Occipital lobe (tissue), 2 donors: Measurements from ENCODE around the gene LIPH. TPM values are rescaled to one million over a fixed set of nuclear protein-coding genes. Genes with fewer than 3 reads are reported as not detected.
A peak's percentile ranks its signal among the peaks of the same experiment; 100 is the strongest.
"Not testable (repeated sequence)": the region's sequence is repeated elsewhere in the genome, so short reads cannot be mapped to it uniquely, and the experiment has no call there.

Experiments used
- DNase-seq: peaks from one replicate; lab custom pipeline; 2025; lab: John Stamatoyannopoulos, UW
- total RNA-seq: library from RNA; depleted of rRNA; stranded (reverse); fragments of >200 nt; gene quantifications from one replicate; pipeline ENCODE4 v1.2.3, GENCODE V29; 2014

The LIPH gene
- total RNA-seq = not detected

DNA sequence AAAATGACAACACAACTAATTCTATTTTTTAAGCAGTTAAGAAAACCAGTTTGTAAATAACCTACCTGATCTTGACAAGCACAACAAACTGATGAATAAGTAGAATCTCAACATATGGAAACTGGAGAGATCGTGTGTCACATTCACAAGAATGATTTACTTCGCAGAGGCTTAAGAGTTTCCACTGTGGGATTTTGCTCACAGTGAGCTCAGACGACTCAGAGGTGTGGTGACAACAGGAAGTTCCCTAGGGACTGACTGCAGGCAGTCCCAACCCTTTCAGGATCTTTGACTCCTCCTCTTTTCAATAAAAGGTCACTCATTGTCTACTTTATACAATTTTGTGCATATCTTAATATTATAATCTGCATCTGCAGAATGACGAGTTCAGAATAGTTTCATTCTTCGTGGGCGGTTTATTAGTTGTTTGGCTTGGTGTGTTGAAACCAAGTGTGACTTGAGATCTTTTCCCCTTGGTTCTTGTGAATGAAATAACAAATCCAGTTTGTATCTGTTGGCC, at the start of gene LIPH:
Gene LIPH (minus strand): TSS at position 231 of the 520 bp plus-strand sequence. CDS start 117 bp downstream, at position 114.
- no peak for DNase-seq

GRCh38 chr3:185595526-185595925, 43.1 kb upstream of the LIPH start:
- DNase-seq = no peak

- DNase-seq = no peak
These were observed 41.7 kb upstream of the LIPH start for GRCh38 chr3:185594073-185594472.

GRCh38 chr3:185586686-185587039, 34.3 kb upstream of the LIPH start:
- DNase-seq = no peak

- DNase-seq = peak; percentile 99
These were observed 33.7 kb upstream of the LIPH start, which contains the start of gene SENP2 for GRCh38 chr3:185585859-185586685. SENP2 (plus strand) TSS chr3:185586295; CDS start chr3:185586414, 119 bp downstream.

DNA sequence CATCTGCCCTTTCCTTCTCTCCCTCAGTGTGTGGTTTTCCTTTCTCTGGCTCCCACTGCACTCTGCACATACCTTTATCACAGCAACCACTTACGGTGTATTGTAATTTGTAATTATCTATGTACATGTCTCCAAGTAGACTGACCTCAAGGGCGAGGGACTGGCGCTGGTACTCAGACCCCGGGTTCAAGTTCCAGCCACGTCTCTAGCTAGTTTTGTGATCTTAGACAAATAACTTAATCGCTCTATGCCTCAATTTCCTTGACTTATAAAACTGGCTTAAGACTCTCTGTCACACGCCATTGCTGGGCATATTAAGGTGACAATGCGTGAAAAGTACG, 33.1 kb upstream of the LIPH start:
- no peak for DNase-seq

DNA sequence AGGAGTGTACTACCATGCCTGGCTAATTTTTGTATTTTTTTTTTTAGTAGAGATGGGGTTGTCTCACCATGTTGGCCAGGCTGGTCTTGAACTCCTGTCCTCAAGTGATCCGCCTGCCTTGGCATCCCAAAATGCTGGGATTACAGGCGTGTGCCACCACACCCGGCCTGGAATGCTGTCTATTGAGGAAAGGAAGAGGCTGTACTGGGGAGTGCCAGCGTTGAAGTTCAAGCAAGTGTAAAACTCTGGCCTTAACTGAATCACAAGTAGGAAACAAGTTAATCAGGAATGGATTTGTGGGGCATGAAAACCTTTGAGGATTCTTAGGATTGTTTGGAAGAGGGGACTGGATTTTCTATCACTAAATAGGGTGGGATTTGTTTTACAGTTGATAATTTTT, 32.3 kb upstream of the LIPH start:
- DNase-seq = no peak

DNA sequence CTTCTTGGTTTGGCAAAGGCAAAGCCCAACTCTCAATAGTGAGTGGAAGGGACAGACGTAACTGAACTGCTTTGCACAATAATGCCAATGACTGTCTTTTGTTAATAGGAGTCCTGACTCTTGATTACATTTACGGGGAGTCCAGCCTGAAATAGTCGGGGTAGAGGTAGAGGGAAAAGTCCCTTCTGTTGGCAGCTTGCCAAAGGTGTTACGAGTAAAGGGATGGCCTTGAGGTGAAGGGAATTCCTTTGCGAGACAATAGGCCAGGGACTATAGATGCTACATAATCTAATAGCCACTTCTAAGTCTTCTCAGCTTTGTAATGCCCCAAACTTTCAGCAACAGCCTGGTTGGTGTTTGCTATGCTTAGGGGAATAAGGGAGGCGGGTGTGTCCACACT, 31.5 kb upstream of the LIPH start:
- DNase-seq = no peak

GRCh38 chr3:185582871-185583270, 30.5 kb upstream of the LIPH start:
- DNase-seq = no peak

DNA sequence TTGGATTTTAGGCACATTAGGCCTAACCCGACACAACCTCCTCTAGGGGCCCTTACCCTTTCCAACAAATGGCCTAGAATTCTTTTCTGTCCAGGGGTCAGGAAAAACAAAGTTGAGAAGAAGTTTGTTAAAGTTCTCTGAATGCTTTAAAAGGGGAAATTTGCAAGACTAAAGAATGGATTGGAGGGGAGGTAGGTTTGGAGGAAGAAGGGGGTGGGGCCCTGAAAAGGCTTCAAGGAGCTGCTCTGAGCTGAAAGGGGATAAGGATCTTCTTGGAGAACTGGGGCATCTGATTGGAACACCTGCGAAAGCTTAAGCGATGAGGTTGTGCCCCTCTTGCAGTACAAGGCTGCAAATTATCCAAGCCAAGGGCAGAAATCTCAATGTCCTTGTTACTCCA, 29.8 kb upstream of the LIPH start:
- DNase-seq = no peak

DNA sequence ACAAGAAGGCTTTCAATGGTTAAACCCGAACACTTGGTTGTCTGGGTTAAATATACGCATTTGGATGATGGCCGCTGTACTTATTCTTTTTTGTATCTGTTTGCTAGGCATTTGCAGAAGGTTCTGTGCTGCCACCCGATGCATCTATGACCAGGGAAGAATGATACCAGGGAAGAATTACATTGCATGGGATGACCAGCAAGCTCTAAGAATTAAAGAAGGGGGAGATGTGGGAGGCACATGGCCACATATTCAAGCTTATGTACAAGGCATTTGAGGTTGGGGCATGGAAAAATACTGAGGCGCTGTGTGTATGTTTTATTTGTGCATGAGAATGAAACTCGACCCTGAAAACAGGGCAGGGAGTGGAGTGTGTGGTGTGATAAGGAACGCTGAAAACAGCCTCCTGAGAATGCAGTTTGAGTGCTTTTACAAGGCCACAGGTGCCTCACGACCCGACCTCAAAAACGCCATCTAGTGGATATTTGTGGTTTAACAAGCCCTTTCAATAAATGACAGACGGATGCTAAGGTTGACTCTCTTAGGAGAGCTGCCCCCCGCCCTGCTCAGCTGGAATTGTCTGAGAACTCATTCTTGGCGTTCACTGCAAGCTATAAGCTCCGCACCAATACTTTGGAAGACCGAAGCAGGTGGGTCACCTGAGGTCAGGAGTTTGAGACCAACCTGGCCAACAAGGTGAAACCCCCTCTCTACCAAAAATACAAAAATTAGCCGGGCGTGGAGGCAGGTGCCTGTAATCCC, 22.9 kb upstream of the LIPH start:
- DNase-seq = not testable (repeated sequence)

DNA sequence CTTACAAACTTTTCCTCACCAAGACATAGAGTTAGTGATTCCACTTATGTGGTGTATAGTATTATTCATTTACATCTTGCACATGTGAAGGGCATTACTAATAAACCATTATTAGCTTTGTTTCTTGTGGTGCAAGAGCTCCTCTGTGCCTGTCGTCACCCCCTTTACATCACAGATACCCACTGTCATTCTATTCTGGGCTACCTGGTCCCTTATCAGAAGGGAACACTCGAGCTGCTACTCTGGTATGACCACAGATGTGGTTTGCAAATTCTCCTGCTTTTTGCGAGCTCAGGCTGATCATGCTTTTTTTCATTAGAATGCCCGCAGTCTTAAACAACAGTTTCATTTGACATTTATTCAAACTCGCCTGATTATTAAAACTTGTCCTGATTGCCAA, 19.8 kb upstream of the LIPH start:
- no peak for DNase-seq

- DNase-seq = no peak
These were observed 9.6 kb upstream of the LIPH start for GRCh38 chr3:185561958-185562357.

DNA sequence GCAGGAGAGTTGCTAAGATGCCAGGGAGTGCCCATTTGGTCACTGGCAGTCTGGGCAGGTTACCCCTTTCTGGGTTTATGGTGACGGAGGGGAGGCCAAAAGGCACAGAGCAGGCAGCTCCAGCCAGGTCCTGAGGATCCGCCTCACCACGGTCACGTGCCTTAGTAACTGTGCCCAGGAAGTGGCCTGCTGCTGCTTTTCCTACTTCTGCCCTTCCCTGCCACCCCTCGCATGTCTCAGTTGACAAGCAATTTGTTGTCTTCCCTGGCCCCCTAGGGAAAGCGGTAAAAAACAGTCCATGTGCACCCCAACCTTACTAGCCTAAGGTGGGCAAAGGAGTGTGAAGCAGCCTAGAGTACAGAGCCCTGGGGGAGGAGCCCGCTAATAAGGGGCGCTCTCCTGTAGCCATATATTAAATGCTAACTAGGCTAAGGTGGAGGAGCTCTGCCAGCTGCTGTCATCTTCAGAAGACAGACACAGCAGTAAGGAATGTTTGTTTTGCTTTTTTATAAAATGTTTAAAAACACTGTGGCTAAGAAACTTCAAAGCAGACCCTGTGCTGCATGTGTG, 9.1 kb upstream of the LIPH start:
- peak; percentile 5 for DNase-seq

DNA sequence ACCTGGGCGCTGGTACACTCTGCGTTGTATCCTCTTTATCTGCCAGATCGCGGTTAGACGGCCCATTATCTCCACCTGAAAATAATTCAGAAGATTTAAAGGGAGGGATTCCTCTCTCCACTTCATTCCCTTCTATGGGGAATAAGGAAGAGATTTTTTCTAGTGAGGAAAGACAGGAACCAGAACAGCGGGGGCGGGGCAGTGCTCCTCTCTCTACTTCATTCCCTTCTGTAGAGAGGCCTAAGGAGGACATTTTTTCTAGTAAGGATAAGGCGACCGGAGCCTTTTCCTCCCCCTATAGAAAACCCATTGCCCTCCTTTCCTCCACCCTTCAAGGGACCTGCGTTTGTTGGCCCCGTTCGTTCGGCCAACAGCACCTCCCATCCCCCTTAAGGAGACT, 8.3 kb upstream of the LIPH start:
- DNase-seq = no peak

DNA sequence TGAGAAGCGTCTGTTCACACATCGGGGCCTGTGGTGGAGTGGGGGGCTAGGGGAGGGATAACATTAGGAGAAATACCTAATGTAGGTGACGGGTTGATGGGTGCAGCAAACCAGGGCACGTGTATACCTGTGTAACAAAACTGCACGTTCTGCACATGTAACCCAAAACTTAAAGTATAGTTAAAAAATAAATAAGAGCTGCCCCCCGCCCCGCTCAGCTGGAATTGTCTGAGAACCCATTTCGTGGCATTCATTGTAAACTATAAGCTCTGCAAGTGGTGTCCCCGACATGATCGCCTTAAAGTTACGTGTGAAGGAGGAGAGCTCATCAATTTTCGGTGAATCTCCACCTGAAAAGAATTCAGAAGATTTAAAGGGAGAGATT, 7.3 kb upstream of the LIPH start:
- DNase-seq = no peak

GRCh38 chr3:185558395-185558794, 6.0 kb upstream of the LIPH start:
- no peak for DNase-seq

DNA sequence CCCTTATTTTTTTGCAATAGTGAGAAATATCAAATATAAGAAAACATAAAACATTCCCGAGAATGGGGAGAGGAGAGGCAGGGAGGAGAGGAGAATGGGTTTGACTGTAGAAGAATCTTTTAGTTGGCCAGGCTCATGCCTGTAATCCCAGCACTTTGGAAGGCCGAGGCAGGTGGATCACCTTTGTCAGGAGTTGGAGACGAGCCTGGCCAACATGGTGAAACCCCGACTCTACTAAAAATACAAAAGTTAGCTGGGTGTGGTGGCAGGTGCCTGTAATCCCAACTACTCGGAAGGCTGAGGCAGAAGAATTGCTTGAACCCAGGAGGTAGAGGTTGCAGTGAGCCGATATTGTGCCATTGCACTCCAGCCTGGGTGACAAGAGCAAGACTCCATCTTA, 4.3 kb upstream of the LIPH start:
- DNase-seq = not testable (repeated sequence)

GRCh38 chr3:185555860-185556347, 3.5 kb upstream of the LIPH start:
- no peak for DNase-seq

- no peak for DNase-seq
These were observed 2.7 kb upstream of the LIPH start for GRCh38 chr3:185555101-185555501.

DNA sequence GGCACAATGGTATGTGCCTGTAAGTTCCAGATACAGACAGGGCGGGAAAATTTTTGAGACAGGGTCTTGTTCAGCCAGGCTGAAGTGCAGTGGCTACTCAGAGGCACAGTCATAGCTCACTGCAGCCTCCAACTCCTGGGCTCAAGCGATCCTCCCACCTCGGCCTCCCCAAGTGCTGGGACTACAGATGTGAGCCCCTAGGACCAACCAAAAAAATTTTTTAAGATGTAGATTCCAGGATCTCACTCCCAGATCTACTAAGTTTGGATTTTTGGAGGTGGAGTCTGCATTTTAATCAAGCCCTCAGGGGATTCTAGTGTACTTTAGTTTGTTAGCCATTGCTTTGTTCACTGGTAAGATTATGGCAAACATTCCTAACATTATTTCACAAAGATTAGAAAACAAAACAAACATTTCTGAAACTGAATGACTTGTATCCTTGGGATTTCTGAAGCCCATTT, 2.7 kb downstream of the LIPH start:
- DNase-seq = no peak

DNA sequence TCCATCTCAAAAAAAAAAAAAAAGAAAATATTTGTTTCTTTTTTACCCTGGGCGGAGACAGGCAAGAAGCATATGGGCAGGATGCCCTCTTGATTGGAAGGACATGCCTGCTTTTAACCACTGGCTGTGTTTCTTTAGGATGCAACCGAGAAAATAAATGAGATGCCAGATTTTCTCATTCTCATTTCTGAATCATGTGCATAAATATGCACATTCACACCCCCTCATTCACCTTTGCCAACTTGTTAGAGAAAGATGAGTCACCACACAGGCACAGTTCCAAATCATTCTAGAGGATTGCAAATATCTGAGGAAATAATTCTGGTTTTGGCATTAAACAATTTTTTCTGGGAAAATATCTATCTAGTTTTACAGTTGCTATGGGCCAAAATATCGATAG, 3.3 kb downstream of the LIPH start:
- DNase-seq = peak; percentile 18
